NCI-H146 treated with DMSO at 0.1 percent for 48 hours (cell line): ENCODE data around the gene LPIN2.

Experiments
- DNase-seq: peaks from one replicate; lab custom pipeline; 2025; ENCODE audit not compliant: unreplicated experiment; lab: John Stamatoyannopoulos, UW

The LPIN2 gene

GRCh38 chr18:2982452-2983269 lies 30.3 kb downstream of the LPIN2 start:
- no peak for DNase-seq

GRCh38 chr18:2982022-2982421 lies 30.9 kb downstream of the LPIN2 start:
- no peak for DNase-seq

GRCh38 chr18:2981212-2981728 lies 31.7 kb downstream of the LPIN2 start:
- no peak for DNase-seq

GRCh38 chr18:2979871-2980790 lies 32.8 kb downstream of the LPIN2 start:
- DNase-seq, result no peak

- no peak for DNase-seq
Measured at GRCh38 chr18:2979129-2979528, 33.8 kb downstream of the LPIN2 start.

GRCh38 chr18:2978661-2979106 lies 34.3 kb downstream of the LPIN2 start:
- no peak for DNase-seq

DNA sequence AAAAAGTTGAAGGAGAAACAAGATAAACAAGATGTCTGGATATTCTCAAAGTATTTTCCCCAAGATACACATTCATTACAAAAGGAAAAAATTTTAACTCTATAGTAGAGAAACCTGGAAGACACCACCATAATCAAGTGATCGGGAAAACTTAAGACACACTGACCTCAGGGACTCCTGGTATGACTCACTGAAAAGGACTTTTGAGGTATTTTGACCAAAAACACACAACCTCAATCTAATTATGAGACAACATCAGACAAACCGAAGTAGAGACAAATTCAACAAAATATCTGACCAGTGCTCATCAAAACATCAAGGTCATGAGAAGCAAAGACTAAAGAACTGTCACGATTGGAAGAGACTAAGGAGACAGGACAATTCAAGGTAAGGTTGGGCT lies 34.7 kb downstream of the LPIN2 start:
- DNase-seq, result no peak

GRCh38 chr18:2976218-2977132 lies 36.5 kb downstream of the LPIN2 start:
- DNase-seq, result no peak

DNA sequence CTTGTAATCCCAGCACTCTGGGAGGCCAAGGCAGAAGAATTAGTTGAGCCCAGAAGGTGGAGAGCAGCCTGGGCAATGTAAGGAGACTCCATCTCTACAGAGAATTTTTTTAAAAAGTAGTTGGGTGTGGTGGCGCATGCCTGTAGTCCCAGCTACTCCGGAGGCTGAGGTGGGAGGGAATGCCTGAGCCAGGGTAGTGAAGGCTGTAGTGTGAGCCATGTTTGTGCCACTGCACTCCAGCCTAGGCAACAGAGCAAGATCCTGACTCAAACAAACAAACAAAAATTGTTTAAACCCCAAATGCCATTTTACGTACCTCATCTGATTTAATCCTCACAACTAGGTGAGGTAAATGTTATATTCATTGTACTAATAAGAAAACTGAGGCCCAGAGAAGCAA lies 38.2 kb downstream of the LPIN2 start:
- DNase-seq, result no peak

- DNase-seq, result no peak
Measured at GRCh38 chr18:2971741-2972552, 41.0 kb downstream of the LPIN2 start.

GRCh38 chr18:2970772-2971659 lies 41.9 kb downstream of the LPIN2 start:
- no peak for DNase-seq

DNA sequence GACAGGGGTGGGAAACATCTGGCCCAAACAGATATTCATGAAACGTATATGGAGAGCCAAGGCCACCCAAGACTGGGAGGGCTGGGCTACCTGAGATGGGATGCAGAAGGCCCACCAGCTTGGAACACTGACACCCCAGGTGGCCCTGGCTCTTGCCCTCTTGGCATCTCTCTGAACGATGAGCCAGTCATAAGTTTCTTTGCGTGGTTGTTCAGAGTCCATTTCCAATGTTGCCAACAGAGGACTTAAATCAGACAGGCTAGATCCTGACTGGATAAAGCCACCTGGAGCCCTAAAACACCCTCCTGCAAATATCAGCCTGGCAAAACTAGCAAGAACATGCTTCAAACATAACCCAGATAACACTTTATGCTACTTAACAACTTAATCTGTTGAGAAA lies 42.6 kb downstream of the LPIN2 start:
- DNase-seq, result no peak

DNA sequence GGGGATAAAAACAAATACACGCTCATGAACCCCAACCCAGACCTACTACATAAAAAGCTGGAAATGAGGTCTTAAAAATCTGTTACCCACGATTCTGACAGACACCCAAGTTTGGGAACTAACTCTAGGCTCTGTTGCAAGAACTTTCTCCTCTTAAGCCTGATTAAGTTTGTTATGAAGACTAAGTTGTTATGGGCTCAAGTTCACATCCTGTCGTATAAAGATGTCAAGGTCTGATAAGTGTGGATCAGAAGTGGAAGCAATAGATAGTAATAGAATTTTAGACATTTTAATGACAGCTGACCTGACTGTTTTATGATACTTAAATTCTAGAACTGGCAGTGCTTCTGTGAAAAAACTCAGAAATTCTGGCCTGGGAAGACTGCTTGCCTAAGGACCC lies 43.2 kb downstream of the LPIN2 start:
- no peak for DNase-seq

GRCh38 chr18:2968606-2969005 lies 44.3 kb downstream of the LPIN2 start:
- no peak for DNase-seq

GRCh38 chr18:2967820-2968219 lies 45.1 kb downstream of the LPIN2 start:
- DNase-seq, result no peak

DNA sequence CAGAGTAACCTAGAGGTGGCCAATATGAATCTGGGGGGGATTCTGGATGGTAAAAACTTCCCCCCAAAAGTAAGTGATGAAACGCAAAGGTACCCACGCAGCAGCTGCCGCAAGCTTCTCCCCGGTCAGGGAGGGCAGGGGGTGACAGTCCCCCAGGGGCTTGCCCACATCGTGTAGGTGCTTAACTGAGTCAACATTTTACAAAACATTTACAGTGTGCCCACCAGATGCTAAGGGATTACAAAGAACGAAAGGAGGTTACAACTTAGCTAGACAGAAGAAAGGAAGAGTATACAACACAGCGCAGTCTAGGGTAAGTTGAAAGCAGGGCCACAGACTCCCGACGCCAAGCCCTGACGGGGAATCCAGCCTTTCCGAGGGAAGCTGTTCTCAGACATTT lies 45.6 kb downstream of the LPIN2 start:
- no peak for DNase-seq

- no peak for DNase-seq
Measured at GRCh38 chr18:2966560-2966959, 46.4 kb downstream of the LPIN2 start.

- DNase-seq, result no peak
Measured at GRCh38 chr18:2965797-2966196, 47.1 kb downstream of the LPIN2 start.
